Measurements from ENCODE around the gene BICC1. TPM values are rescaled to one million over a fixed set of nuclear protein-coding genes. Genes with fewer than 3 reads are reported as not detected.

The BICC1 gene
- total and polyA plus RNA-seq, 2 donors (not counting 1 experiment from before 2014, with no cell fraction given), result not detected

DNA sequence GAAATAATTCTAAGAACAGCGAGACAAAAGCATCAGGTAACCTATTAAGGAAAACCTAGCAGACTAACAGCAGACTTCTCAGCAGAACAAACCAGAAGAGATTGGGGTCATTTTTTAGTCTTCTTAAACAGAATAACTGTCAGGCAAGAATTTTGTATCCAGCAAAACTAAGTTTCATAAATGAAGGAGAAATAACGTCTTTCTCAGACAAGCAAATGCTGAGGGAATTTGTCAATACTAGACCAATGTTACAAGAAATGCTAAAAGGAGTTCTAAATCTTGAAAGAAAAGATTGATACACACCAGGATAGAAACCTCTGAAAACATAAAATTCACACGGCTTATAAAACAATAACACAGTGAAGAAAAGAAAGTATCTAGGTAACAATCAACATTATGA lies 22.6 kb downstream of the BICC1 start:
- TF ChIP-seq, protein P1, sequence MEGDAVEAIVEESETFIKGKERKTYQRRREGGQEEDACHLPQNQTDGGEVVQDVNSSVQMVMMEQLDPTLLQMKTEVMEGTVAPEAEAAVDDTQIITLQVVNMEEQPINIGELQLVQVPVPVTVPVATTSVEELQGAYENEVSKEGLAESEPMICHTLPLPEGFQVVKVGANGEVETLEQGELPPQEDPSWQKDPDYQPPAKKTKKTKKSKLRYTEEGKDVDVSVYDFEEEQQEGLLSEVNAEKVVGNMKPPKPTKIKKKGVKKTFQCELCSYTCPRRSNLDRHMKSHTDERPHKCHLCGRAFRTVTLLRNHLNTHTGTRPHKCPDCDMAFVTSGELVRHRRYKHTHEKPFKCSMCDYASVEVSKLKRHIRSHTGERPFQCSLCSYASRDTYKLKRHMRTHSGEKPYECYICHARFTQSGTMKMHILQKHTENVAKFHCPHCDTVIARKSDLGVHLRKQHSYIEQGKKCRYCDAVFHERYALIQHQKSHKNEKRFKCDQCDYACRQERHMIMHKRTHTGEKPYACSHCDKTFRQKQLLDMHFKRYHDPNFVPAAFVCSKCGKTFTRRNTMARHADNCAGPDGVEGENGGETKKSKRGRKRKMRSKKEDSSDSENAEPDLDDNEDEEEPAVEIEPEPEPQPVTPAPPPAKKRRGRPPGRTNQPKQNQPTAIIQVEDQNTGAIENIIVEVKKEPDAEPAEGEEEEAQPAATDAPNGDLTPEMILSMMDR (IDR thresholded peaks at IDR 0.05), result no peak
- TF ChIP-seq EZH2 (IDR thresholded peaks at IDR 0.05; ENCODE audit: borderline replicate concordance, insufficient read depth, low read depth, low read length, poor library complexity, severe bottlenecking), result no peak
- no peak for ATAC-seq (ENCODE audit: low read depth)
- H3K27me3 ChIP-seq (replicated peaks in 1 of 4; ENCODE audit: control extremely low read depth in 1 of 4, control insufficient read depth in 3 of 4, insufficient read depth in 4 of 4, low read length in 3 of 4), result no peaks in the 10 kb centered on the region
- CTCF ChIA-PET, result no interaction called here
- POLR2A ChIA-PET, result no interaction called here
- H3K9ac ChIP-seq (ENCODE audit: low read length), result no peak overlapping the region
- intact Hi-C loops (cut with micrococcal nuclease), result no loop called here
- Mint-ChIP-seq H3K9me3 (ENCODE audit: insufficient read depth) (peaks cover 10% of the 10 kb centered on the region), H3K4me1 (no peaks in the 10 kb centered on the region), H3K4me3 (no peak overlapping the region), H3K27ac (no peak overlapping the region), H3K27me3 (peaks cover 4% of the 10 kb centered on the region)
- WGBS (ENCODE audit: insufficient coverage), result no CpG with 5 or more reads among the region's 3 CpGs
- H3K4me3 ChIP-seq (ENCODE audit: control extremely low read depth in 1 of 5, extremely low read depth in 1 of 5, insufficient read depth in 1 of 5, low read depth in 2 of 5, low read length in 4 of 5), result no peak overlapping the region
- H3K4me1 ChIP-seq (ENCODE audit: control insufficient read depth in 2 of 2, insufficient read depth in 2 of 2, low read length in 2 of 2), result no peaks in the 10 kb centered on the region
- H3K4me2 ChIP-seq (replicated peaks; ENCODE audit: low read depth, low read length, poor library complexity, severe bottlenecking), result no peak overlapping the region
- H2AFZ ChIP-seq (ENCODE audit: insufficient read depth, low read depth, low read length, poor library complexity, severe bottlenecking), result no peak overlapping the region
- H4K20me1 ChIP-seq (ENCODE audit: control insufficient read depth, insufficient read depth, low read length, poor library complexity, severe bottlenecking), result no peaks in the 10 kb centered on the region
- no peak for DNase-seq
- no peaks in the 10 kb centered on the region for H3K36me3 ChIP-seq (replicated peaks in 1 of 2; ENCODE audit: control extremely low read depth in 1 of 2, control insufficient read depth in 1 of 2, extremely low read depth in 1 of 2, insufficient read depth in 2 of 2, low read length in 1 of 2)
- H3K9me3 ChIP-seq (ENCODE audit: control extremely low read depth in 1 of 3, control insufficient read depth in 2 of 3, insufficient read depth in 1 of 3, low read length in 2 of 3), result peaks cover 0 to 11% (median 2%) of the 10 kb centered on the region in 3 donors
- no peaks in the 10 kb centered on the region for H3K79me2 ChIP-seq (ENCODE audit: control insufficient read depth, insufficient read depth, low read length)
- H3K27ac ChIP-seq (ENCODE audit: low read length in 2 of 2), result no peak overlapping the region

DNA sequence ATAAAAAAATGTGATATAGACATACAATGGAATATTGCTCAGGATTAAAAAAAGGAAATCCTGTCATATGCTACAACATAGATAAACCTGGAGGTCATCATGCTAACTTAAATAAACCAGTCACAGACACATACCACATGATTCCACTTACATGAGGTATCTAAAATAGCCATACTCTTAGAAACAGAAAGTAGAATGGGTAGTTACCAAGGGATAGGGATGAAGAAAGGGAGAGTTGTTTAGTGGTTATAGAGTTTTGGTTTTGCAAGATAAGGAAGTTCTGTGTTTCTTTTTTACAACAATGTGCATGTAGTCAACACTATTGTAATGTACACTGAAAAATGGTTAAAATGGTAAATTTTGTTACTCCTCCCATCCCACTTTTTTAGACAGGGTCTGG lies 30.5 kb downstream of the BICC1 start:
- DNase-seq (no peak), ATAC-seq (ENCODE audit: low read depth) (no peak)
- Histone ChIP-seq H3K4me2 (replicated peaks; ENCODE audit: low read depth, low read length, poor library complexity, severe bottlenecking) (no peak overlapping the region), H3K4me1 (ENCODE audit: control insufficient read depth in 2 of 2, insufficient read depth in 2 of 2, low read length in 2 of 2) (no peaks in the 10 kb centered on the region), H3K9me3 (ENCODE audit: control extremely low read depth in 1 of 3, control insufficient read depth in 2 of 3, insufficient read depth in 1 of 3, low read length in 2 of 3) (peaks cover 0 to 2% (median 0%) of the 10 kb centered on the region in 3 donors), H3K4me3 (ENCODE audit: control extremely low read depth in 1 of 5, extremely low read depth in 1 of 5, insufficient read depth in 1 of 5, low read depth in 2 of 5, low read length in 4 of 5) (no peak overlapping the region), H4K20me1 (ENCODE audit: control insufficient read depth, insufficient read depth, low read length, poor library complexity, severe bottlenecking) (no peaks in the 10 kb centered on the region), H3K36me3 (replicated peaks in 1 of 2; ENCODE audit: control extremely low read depth in 1 of 2, control insufficient read depth in 1 of 2, extremely low read depth in 1 of 2, insufficient read depth in 2 of 2, low read length in 1 of 2) (no peaks in the 10 kb centered on the region), H3K9ac (ENCODE audit: low read length) (no peak overlapping the region), H3K27me3 (replicated peaks in 1 of 4; ENCODE audit: control extremely low read depth in 1 of 4, control insufficient read depth in 3 of 4, insufficient read depth in 4 of 4, low read length in 3 of 4) (no peaks in the 10 kb centered on the region), H2AFZ (ENCODE audit: insufficient read depth, low read depth, low read length, poor library complexity, severe bottlenecking) (no peak overlapping the region), H3K27ac (ENCODE audit: low read length in 2 of 2) (no peak overlapping the region), H3K79me2 (ENCODE audit: control insufficient read depth, insufficient read depth, low read length) (no peaks in the 10 kb centered on the region)
- no peaks in the 10 kb centered on the region for H3K4me1 Mint-ChIP-seq
- H3K4me3 Mint-ChIP-seq, result no peak overlapping the region
- no peak overlapping the region for H3K27ac Mint-ChIP-seq
- POLR2A ChIA-PET, result no interaction called here
- no peaks in the 10 kb centered on the region for H3K9me3 Mint-ChIP-seq (ENCODE audit: insufficient read depth)
- TF ChIP-seq EZH2 (IDR thresholded peaks at IDR 0.05; ENCODE audit: borderline replicate concordance, insufficient read depth, low read depth, low read length, poor library complexity, severe bottlenecking), result no peak
- TF ChIP-seq, protein P1 (IDR thresholded peaks at IDR 0.05), result no peak
- H3K27me3 Mint-ChIP-seq, result no peaks in the 10 kb centered on the region
- CTCF ChIA-PET, result no interaction called here
- intact Hi-C loops (cut with micrococcal nuclease), result no loop called here

All from B cell (primary cell).